ENCODE results near the gene RDX.

Gene RDX

DNA sequence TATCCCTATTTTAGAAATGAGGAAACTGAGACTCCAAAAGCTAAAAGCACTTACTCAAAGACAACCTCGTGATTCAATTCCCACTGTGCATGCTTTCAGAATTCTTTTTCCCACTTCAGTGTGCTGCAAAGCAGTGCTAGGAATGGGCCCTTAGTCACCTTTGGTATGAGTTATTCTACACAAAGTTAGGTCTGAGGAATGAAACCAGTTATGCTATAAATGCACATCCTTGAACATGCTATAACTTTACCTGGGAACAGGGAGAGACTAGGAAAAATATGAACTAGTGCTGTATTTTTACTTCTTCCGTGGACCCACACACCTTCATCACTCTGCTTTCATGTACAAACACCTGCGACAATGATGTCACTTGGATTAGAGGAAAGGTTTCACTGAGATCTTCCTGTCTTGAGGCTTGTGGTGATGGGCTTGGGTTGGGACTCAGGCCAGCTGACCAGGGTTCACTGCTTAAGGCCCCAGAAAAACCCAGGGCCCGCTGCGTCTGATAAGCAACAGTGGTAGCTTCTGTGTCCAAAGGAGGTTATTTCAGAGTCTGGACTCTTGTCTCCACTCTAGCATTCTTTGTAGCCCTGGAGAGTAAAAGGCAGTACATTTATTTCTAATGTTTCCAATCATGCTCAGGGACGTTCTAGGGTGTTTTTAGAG, 121.6 kb downstream of the RDX start:
- TF ChIP-seq EZH2 (IDR thresholded peaks at IDR 0.05; ENCODE audit: borderline replicate concordance, low read depth, low read length, severe bottlenecking), result no peak
- TF ChIP-seq, protein P1, sequence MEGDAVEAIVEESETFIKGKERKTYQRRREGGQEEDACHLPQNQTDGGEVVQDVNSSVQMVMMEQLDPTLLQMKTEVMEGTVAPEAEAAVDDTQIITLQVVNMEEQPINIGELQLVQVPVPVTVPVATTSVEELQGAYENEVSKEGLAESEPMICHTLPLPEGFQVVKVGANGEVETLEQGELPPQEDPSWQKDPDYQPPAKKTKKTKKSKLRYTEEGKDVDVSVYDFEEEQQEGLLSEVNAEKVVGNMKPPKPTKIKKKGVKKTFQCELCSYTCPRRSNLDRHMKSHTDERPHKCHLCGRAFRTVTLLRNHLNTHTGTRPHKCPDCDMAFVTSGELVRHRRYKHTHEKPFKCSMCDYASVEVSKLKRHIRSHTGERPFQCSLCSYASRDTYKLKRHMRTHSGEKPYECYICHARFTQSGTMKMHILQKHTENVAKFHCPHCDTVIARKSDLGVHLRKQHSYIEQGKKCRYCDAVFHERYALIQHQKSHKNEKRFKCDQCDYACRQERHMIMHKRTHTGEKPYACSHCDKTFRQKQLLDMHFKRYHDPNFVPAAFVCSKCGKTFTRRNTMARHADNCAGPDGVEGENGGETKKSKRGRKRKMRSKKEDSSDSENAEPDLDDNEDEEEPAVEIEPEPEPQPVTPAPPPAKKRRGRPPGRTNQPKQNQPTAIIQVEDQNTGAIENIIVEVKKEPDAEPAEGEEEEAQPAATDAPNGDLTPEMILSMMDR (IDR thresholded peaks at IDR 0.05; ENCODE audit: borderline replicate concordance, extremely low read depth, low read length, poor library complexity, severe bottlenecking), result no peak
- Histone ChIP-seq H3K36me3 (ENCODE audit: insufficient read depth, low read length) (no peaks in the 10 kb centered on the region), H3K4me3 (ENCODE audit: low read depth in 1 of 2, low read length in 2 of 2) (no peak overlapping the region), H4K20me1 (ENCODE audit: insufficient read depth, low read length) (no peaks in the 10 kb centered on the region), H3K9ac (ENCODE audit: low read depth, low read length) (no peak overlapping the region), H3K9me3 (ENCODE audit: insufficient read depth, low read length, severe bottlenecking) (no peaks in the 10 kb centered on the region), H3K79me2 (ENCODE audit: insufficient read depth, low read length) (no peaks in the 10 kb centered on the region), H3K4me1 (ENCODE audit: insufficient read depth, low read length) (no peaks in the 10 kb centered on the region), H2AFZ (ENCODE audit: low read depth, low read length) (no peak overlapping the region), H3K4me2 (ENCODE audit: insufficient read depth, low read length) (no peak overlapping the region), H3K27ac (ENCODE audit: low read length) (no peak overlapping the region), H3K27me3 (ENCODE audit: insufficient read depth, low read length, poor library complexity) (no peaks in the 10 kb centered on the region)
- DNase-seq, result no peak
- ATAC-seq (ENCODE audit: insufficient read depth, low read depth), result no peak

DNA sequence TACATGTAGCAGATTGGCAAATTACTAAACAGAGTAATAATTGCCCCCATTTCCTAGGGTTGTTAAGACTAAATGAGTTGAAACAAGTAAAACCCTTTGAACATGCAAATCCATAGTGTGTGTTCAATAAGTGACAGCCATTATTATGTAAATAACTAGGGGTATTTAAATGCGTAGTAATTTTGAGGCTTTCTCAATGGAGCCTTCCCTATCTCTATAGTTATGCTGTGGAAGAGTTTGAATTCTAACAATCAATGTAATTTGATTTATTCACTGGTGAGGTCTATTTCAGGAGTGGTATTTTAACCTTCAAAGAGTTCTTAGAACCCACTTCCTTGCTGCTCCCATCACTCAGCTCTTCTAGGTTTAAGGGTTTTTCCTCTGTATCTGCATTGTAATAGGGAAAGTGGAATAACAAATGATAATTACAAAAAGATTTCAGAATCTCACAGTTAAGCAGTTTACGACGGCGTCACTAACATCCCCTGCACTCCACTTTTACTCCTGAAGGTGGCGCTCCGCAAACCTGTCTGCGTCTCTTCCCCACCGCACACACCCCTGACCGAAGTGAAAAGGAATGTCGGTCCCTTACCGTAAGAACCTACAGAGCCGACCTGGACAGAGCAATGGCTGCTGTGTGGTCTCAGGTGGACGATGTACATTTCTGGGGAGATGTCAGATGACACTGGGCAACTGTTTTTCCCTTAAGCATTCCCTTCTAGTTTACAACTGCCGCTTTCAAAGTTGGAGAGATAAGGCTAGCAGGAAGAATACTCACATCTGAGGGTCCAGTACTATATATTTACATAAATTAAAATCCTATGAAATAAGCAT, 122.4 kb downstream of the RDX start:
- Histone ChIP-seq H3K4me2 (ENCODE audit: insufficient read depth, low read length) (no peak overlapping the region), H3K4me1 (ENCODE audit: insufficient read depth, low read length) (no peaks in the 10 kb centered on the region), H3K79me2 (ENCODE audit: insufficient read depth, low read length) (no peaks in the 10 kb centered on the region), H3K27ac (ENCODE audit: low read length) (no peak overlapping the region), H3K36me3 (ENCODE audit: insufficient read depth, low read length) (no peaks in the 10 kb centered on the region), H3K9ac (ENCODE audit: low read depth, low read length) (no peak overlapping the region), H3K9me3 (ENCODE audit: insufficient read depth, low read length, severe bottlenecking) (no peaks in the 10 kb centered on the region), H2AFZ (ENCODE audit: low read depth, low read length) (no peak overlapping the region), H3K4me3 (ENCODE audit: low read depth in 1 of 2, low read length in 2 of 2) (no peak overlapping the region), H3K27me3 (ENCODE audit: insufficient read depth, low read length, poor library complexity) (no peaks in the 10 kb centered on the region), H4K20me1 (ENCODE audit: insufficient read depth, low read length) (no peaks in the 10 kb centered on the region)
- TF ChIP-seq, protein P1 (IDR thresholded peaks at IDR 0.05; ENCODE audit: borderline replicate concordance, extremely low read depth, low read length, poor library complexity, severe bottlenecking), result peak; percentile 47
- no peak for TF ChIP-seq EZH2 (IDR thresholded peaks at IDR 0.05; ENCODE audit: borderline replicate concordance, low read depth, low read length, severe bottlenecking)
- no peak for ATAC-seq (ENCODE audit: insufficient read depth, low read depth)
- no peak for DNase-seq

DNA sequence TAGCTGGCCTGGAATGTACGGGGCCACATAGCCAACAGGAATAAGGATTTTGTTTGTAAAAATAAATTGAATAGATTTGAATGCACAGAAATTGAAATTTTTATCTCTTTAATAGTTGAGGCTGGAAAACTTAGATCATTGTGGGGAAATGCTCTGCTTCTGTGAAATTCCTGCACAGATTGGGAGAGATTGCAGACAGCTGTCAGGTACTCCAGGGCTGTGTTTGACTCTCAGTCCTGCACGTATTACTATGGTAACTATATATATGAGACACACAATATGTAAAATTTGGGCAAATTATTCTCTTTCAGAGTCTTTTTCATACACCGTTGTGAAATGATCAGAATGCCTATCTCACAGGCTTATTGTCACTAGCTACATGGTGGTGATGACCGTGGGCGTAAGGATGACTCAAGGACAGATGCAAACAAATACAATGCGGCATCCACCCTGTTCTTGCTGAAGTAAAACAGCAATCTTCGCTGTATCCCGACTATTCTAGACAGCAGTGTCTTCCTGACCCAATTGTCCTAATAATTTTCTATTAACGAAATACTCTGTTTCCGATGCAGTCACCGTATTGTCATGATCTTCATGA, 123.8 kb downstream of the RDX start:
- H3K27ac ChIP-seq (ENCODE audit: low read length), result no peak overlapping the region
- no peaks in the 10 kb centered on the region for H4K20me1 ChIP-seq (ENCODE audit: insufficient read depth, low read length)
- H3K9ac ChIP-seq (ENCODE audit: low read depth, low read length), result no peak overlapping the region
- DNase-seq, result no peak
- H3K79me2 ChIP-seq (ENCODE audit: insufficient read depth, low read length), result no peaks in the 10 kb centered on the region
- no peaks in the 10 kb centered on the region for H3K27me3 ChIP-seq (ENCODE audit: insufficient read depth, low read length, poor library complexity)
- no peak for ATAC-seq (ENCODE audit: insufficient read depth, low read depth)
- H3K4me1 ChIP-seq (ENCODE audit: insufficient read depth, low read length), result no peaks in the 10 kb centered on the region
- TF ChIP-seq EZH2 (IDR thresholded peaks at IDR 0.05; ENCODE audit: borderline replicate concordance, low read depth, low read length, severe bottlenecking), result no peak
- TF ChIP-seq, protein P1 (IDR thresholded peaks at IDR 0.05; ENCODE audit: borderline replicate concordance, extremely low read depth, low read length, poor library complexity, severe bottlenecking), result no peak
- H3K9me3 ChIP-seq (ENCODE audit: insufficient read depth, low read length, severe bottlenecking), result no peaks in the 10 kb centered on the region
- no peak overlapping the region for H3K4me3 ChIP-seq (ENCODE audit: low read depth in 1 of 2, low read length in 2 of 2)
- no peaks in the 10 kb centered on the region for H3K36me3 ChIP-seq (ENCODE audit: insufficient read depth, low read length)
- no peak overlapping the region for H2AFZ ChIP-seq (ENCODE audit: low read depth, low read length)
- H3K4me2 ChIP-seq (ENCODE audit: insufficient read depth, low read length), result no peak overlapping the region

Data from DND-41 (cell line).